Measurements from ENCODE around the gene RHBDF1. TPM values are rescaled to one million over a fixed set of nuclear protein-coding genes. Genes with fewer than 3 reads are reported as not detected.
A peak's percentile ranks its signal among the peaks of the same experiment; 100 is the strongest.

Gene RHBDF1
- total RNA-seq, 4 donors from 2014 or later, result 13.3 to 38.3 (median 24.2) TPM

DNA sequence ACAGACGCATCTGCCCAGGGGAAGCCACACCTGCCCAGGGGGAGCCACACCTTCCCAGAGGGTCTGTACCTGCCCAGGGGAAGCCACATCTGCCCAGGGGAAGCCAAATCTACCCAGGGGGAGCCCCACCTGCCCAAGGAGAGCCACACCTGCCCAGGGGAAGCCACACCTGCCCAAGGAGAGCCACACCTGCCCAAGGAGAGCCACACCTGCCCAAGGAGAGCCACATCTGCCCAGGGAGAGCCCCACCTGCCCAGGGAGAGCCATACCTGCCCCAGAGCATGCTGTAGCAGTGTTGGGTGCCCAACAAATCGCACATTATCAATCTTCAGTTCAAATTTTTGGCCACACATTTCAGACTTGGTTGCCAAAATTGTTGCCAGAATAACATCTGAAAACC is 46.4 kb upstream of the RHBDF1 start:
- 80% methylated on average over 1 of the region's 2 CpGs; no CpG with 5 or more reads in 1 of the 2 donors for WGBS, 2 donors
- H3K27ac ChIP-seq, result no peak overlapping the region
- intact Hi-C loops (cut with DNase I), result no loop called here

GRCh38 chr16:117379-118365 is 45.2 kb upstream of the RHBDF1 start:
- 58 to 60% methylated on average over 12 to 15 of the region's 19 CpGs for WGBS, 2 donors
- Histone ChIP-seq H3K36me3 (peaks cover 0 to 55% (median 0%) of the 10 kb centered on the region in 3 donors), H3K4me3 (no peak overlapping the region), H3K27ac (no peak overlapping the region), H3K9me3 (no peaks in the 10 kb centered on the region), H3K4me1 (peaks cover 0 to 28% (median 8%) of the 10 kb centered on the region in 3 donors), H3K27me3 (no peaks in the 10 kb centered on the region)
- DNase-seq, result no peak
- TF ChIP-seq POLR2A (IDR thresholded peaks at IDR 0.05), result no peak
- peak; percentile 31 to 70 (median 54) for TF ChIP-seq CTCF (IDR thresholded peaks at IDR 0.05)
- intact Hi-C loops (cut with DNase I), result no loop called here

More for the DNA sequence above, 46.4 kb upstream of the RHBDF1 start:
- H3K9me3 ChIP-seq, result no peaks in the 10 kb centered on the region
- no peak for DNase-seq
- TF ChIP-seq CTCF (IDR thresholded peaks at IDR 0.05) (no peak), POLR2A (IDR thresholded peaks at IDR 0.05) (no peak)
- H3K27me3 ChIP-seq, result no peaks in the 10 kb centered on the region
- peaks cover 0 to 22% (median 4%) of the 10 kb centered on the region in 3 donors for H3K4me1 ChIP-seq
- no peak overlapping the region for H3K4me3 ChIP-seq
- H3K36me3 ChIP-seq, result peaks cover 0 to 58% (median 0%) of the 10 kb centered on the region in 3 donors

DNA sequence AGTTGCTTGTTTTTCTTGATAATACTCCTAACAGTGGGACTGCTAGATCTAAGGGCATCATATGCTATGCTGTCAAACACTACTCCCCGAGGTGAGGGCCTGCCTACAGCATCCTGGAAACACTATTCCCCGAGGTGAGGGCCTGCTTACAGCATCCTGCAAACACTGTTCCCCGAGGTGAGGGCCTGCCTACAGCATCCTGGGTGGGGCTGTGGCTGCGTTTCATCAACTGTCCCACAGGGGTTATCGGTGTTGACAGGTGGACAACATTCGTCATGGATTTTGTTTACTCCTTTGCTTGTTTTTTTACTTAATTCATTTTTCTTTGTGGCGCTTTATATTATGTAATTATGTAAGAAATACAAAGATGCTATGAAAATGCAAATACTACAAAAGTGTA is 43.6 kb upstream of the RHBDF1 start:
- intact Hi-C loops (cut with DNase I), result no loop called here
- Histone ChIP-seq H3K27ac (no peak overlapping the region), H3K27me3 (no peaks in the 10 kb centered on the region), H3K4me1 (peaks cover 0 to 28% (median 8%) of the 10 kb centered on the region in 3 donors), H3K4me3 (no peak overlapping the region), H3K9me3 (no peaks in the 10 kb centered on the region), H3K36me3 (peaks cover 6 to 63% (median 12%) of the 10 kb centered on the region in 3 donors)
- no peak for DNase-seq
- WGBS, 2 donors, result 69 to 76% methylated on average over 6 to 7 of the region's 7 CpGs
- TF ChIP-seq POLR2A (IDR thresholded peaks at IDR 0.05) (no peak), CTCF (IDR thresholded peaks at IDR 0.05) (no peak)

- intact Hi-C loops (cut with DNase I), result no loop called here
- no peak for DNase-seq
- H3K4me3 ChIP-seq, result no peak overlapping the region
- H3K9me3 ChIP-seq, result no peaks in the 10 kb centered on the region
- peaks cover 0 to 27% (median 8%) of the 10 kb centered on the region in 3 donors for H3K4me1 ChIP-seq
- H3K27me3 ChIP-seq, result no peaks in the 10 kb centered on the region
- no peak for TF ChIP-seq POLR2A (IDR thresholded peaks at IDR 0.05)
- TF ChIP-seq CTCF (IDR thresholded peaks at IDR 0.05), result no peak
- no peak overlapping the region for H3K27ac ChIP-seq
- H3K36me3 ChIP-seq, result peaks cover 16 to 72% (median 16%) of the 10 kb centered on the region in 3 donors
- WGBS, 2 donors, result 90 to 91% methylated on average over 2 of the region's 2 CpGs
Measured at GRCh38 chr16:114327-114726, 41.9 kb upstream of the RHBDF1 start.
